Breast epithelium (tissue), 4 donors: Measurements from ENCODE around the gene DAPK1. TPM values are rescaled to one million over a fixed set of nuclear protein-coding genes. Genes with fewer than 3 reads are reported as not detected.

Experiments used
- DNase-seq, 2 donors: peaks; one replicate each; pipeline ENCODE4 v3.0.0-alpha.2; 2019; ENCODE audit warnings: low spot score in 2 of 2
- H3K27ac ChIP-seq, 2 donors: fragments of 200-600 bp; sonication (generic) in 1 of 2; one replicate each; pipeline ENCODE4 v1.5.1; 2016 to 2019; ENCODE audit warnings: mild to moderate bottlenecking in 1 of 2
- H3K27me3 ChIP-seq, 2 donors: fragments of 200-600 bp; sonication (generic) in 1 of 2; one replicate each; pipeline versions ENCODE4 v1.5.1 to v1.6.0; 2017 to 2019; ENCODE audit warnings: control low read depth in 1 of 2, mild to moderate bottlenecking in 1 of 2
- H3K36me3 ChIP-seq: fragments of 200-600 bp; one replicate; pipeline ENCODE4 v1.5.1; 2019
- H3K4me1 ChIP-seq, 2 donors: fragments of 200-600 bp; sonication (generic); one replicate each; pipeline ENCODE4 v1.5.1; 2016 to 2019; ENCODE audit warnings: control low read depth in 1 of 2
- H3K4me3 ChIP-seq, 3 donors: fragments of 200-600 bp; sonication (generic); 1 replicate in 2 of 3; 2 replicates in 1 of 3; pipeline ENCODE4 v1.5.1; 2016 to 2019; ENCODE audit warnings: mild to moderate bottlenecking in 3 of 3, moderate library complexity in 2 of 3
- H3K9me3 ChIP-seq, 2 donors: fragments of 200-600 bp; sonication (generic) in 1 of 2; one replicate each; pipeline ENCODE4 v1.5.1; 2016 to 2019; ENCODE audit warnings: control low read depth in 1 of 2
- POLR2A ChIP-seq: fragments of 450-650 bp; IDR thresholded peaks from one replicate; pipeline ENCODE4 v1.6.1; 2016; ENCODE audit warnings: antibody characterized with exemption, mild to moderate bottlenecking, moderate library complexity
- POLR2AphosphoS5 ChIP-seq, 3 donors: sonication (generic); formaldehyde crosslinking; IDR thresholded peaks; one replicate each; pipeline ENCODE4 v1.6.1; 2017; ENCODE audit warnings: antibody characterized with exemption in 3 of 3
- intact Hi-C: fragments of 100-400 bp; cut with DNase I; formaldehyde crosslinking; loops from one replicate; pipeline ENCODE4 v1.15.1; 2023; ENCODE audit warnings: low total_unique reads
- total RNA-seq, 3 donors: library from RNA; depleted of rRNA; stranded (reverse); fragments of >200 nt; gene quantifications; one replicate each; pipeline ENCODE4 v1.1.0, GENCODE V29; 2016
- TF ChIP-seq, protein P1 (sequence below), 3 donors: fragments of 450-650 bp; IDR thresholded peaks; one replicate each; pipeline ENCODE4 v1.5.1; 2016 to 2017; ENCODE audit warnings: antibody characterized with exemption in 3 of 3, mild to moderate bottlenecking in 3 of 3, moderate library complexity in 3 of 3

The DAPK1 gene
- total RNA-seq, 3 donors from 2014 or later: 14.7 to 42.6 (median 34.5) TPM

DNA sequence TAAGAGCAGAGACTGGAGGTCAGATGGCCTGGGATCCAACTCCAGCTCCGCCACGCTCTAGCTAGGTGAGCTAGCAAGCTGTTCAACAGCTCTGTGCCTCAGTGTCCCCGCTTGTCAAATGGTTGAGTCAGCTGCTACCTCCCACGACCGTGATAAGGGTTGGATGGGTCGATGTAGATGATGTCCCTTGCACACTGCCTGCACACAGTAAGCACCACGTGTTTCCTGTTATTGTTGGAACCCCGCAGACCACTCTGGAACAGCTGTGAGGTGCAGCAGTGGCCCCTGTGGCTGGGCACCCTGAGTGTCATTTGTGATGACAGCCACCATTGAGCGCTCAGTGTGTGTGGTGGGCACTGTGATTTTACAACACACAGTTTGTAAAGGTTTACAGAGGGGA is 174.3 kb downstream of the DAPK1 start:
- TF ChIP-seq POLR2A (no peak), POLR2AphosphoS5 (IDR thresholded peaks at IDR 0.05) (no peak)
- TF ChIP-seq, protein P1, sequence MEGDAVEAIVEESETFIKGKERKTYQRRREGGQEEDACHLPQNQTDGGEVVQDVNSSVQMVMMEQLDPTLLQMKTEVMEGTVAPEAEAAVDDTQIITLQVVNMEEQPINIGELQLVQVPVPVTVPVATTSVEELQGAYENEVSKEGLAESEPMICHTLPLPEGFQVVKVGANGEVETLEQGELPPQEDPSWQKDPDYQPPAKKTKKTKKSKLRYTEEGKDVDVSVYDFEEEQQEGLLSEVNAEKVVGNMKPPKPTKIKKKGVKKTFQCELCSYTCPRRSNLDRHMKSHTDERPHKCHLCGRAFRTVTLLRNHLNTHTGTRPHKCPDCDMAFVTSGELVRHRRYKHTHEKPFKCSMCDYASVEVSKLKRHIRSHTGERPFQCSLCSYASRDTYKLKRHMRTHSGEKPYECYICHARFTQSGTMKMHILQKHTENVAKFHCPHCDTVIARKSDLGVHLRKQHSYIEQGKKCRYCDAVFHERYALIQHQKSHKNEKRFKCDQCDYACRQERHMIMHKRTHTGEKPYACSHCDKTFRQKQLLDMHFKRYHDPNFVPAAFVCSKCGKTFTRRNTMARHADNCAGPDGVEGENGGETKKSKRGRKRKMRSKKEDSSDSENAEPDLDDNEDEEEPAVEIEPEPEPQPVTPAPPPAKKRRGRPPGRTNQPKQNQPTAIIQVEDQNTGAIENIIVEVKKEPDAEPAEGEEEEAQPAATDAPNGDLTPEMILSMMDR (IDR thresholded peaks at IDR 0.05): no peak
- intact Hi-C loops: no loop called here
- Histone ChIP-seq H3K4me3 (no peak overlapping the region), H3K36me3 (no peaks in the 10 kb centered on the region), H3K27ac (no peak overlapping the region), H3K4me1 (no peaks in the 10 kb centered on the region), H3K9me3 (peaks cover 0 to 13% of the 10 kb centered on the region in 2 donors), H3K27me3 (peaks cover 0 to 16% of the 10 kb centered on the region in 2 donors)
- DNase-seq: no peak

DNA sequence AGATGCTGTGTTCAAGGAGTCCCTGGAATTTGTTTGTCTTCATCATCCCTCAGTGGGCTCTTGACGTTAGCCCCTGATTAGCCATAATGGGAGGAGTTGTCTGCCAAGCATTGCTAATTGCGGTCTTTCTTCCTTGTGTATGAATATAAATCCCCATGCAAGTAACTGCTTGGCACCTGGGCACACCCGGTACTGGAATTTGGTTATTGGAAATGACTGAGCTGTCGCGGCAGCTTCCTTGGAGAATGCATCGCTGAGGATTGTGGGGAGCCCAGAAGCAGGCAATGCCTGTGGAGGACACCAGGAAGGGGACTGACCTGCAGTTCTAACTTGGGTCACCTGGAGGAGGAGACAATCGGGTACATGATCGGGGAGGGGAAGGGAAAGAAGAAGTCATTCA is 174.9 kb downstream of the DAPK1 start:
- TF ChIP-seq POLR2A (no peak), POLR2AphosphoS5 (IDR thresholded peaks at IDR 0.05) (no peak)
- TF ChIP-seq, protein P1 (IDR thresholded peaks at IDR 0.05): no peak
- no peak for DNase-seq
- Histone ChIP-seq H3K36me3 (no peaks in the 10 kb centered on the region), H3K27ac (no peak overlapping the region), H3K4me3 (no peak overlapping the region), H3K4me1 (no peaks in the 10 kb centered on the region), H3K9me3 (peaks cover 0 to 8% of the 10 kb centered on the region in 2 donors), H3K27me3 (peaks cover 0 to 20% of the 10 kb centered on the region in 2 donors)
- intact Hi-C loops: no loop called here

DNA sequence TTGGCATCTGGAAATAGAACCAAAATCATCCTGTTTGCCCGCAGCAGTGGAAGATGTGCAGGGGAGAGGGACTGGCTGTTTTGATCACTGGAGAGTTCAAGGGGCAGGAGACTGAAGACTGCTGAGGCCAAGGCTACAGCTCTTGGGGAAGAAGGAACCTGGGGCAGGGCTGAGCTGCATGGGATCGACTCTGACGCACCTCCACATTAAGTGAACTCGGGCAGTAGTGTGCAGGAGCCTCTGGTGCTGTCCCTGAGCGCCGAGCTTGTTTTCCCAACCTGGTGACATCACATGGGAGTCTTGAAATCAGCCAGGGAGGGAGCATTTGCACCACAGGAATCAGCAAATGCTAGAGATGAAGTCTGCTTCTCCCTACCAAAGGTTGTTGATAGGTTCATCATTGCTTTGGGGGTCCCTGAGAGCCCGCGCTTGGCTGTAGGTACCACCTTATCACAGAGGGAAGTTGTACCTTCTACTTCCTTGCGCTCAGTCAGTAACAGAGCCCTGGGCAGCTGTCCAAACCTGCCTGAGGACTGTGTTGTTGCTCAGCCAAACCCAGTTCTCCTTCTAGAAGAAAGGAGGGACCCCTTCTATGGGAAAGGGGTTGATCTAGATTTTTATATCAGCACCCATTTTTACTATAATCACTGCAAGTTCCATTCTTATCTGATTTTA is 175.9 kb downstream of the DAPK1 start:
- Histone ChIP-seq H3K27me3 (peaks cover 0 to 15% of the 10 kb centered on the region in 2 donors), H3K27ac (no peak overlapping the region), H3K4me3 (no peak overlapping the region), H3K36me3 (no peaks in the 10 kb centered on the region), H3K4me1 (no peaks in the 10 kb centered on the region), H3K9me3 (no peaks in the 10 kb centered on the region)
- TF ChIP-seq POLR2A (no peak), POLR2AphosphoS5 (IDR thresholded peaks at IDR 0.05) (no peak)
- TF ChIP-seq, protein P1 (IDR thresholded peaks at IDR 0.05): no peak
- intact Hi-C loops: no loop called here
- no peak for DNase-seq

DNA sequence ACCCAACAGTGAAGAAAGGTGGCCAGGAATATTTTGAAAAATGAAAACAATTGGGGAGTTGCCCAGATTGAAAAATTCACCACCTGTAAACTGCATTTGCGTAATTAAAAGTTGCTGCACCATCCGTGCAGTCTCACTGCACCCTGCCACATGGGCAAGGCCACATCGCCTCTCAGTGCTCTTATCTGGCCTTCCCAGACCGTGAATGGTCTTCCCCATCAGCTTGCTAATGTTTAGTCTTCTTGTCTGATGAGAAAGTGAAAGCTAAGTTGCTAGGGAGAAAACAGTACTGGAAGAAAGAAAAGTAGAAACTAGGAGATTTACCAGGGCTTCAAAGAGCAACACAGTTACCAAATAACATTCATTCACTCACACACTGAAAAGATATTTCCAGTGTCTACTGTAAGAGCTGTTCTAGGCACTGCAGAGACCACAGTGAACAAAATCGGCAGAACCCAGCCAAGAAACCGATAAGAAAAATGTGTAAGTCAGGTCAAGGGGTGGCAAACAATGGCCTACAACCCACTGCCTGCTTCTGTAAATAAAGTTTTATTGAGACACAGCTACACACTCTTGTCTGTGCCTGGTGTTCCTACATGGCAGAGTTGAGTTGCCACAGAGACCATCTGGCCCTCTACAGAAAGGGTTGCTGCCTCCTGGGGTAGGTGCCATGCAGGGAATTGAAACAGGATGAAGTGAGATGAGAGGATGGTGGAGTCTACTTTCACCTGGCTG is 177.1 kb downstream of the DAPK1 start:
- Histone ChIP-seq H3K27ac (no peak overlapping the region), H3K4me3 (no peak overlapping the region), H3K9me3 (no peaks in the 10 kb centered on the region), H3K4me1 (no peaks in the 10 kb centered on the region), H3K27me3 (peaks cover 0 to 15% of the 10 kb centered on the region in 2 donors), H3K36me3 (no peaks in the 10 kb centered on the region)
- TF ChIP-seq POLR2A (no peak), POLR2AphosphoS5 (IDR thresholded peaks at IDR 0.05) (no peak)
- TF ChIP-seq, protein P1 (IDR thresholded peaks at IDR 0.05): no peak
- intact Hi-C loops: no loop called here
- no peak for DNase-seq

DNA sequence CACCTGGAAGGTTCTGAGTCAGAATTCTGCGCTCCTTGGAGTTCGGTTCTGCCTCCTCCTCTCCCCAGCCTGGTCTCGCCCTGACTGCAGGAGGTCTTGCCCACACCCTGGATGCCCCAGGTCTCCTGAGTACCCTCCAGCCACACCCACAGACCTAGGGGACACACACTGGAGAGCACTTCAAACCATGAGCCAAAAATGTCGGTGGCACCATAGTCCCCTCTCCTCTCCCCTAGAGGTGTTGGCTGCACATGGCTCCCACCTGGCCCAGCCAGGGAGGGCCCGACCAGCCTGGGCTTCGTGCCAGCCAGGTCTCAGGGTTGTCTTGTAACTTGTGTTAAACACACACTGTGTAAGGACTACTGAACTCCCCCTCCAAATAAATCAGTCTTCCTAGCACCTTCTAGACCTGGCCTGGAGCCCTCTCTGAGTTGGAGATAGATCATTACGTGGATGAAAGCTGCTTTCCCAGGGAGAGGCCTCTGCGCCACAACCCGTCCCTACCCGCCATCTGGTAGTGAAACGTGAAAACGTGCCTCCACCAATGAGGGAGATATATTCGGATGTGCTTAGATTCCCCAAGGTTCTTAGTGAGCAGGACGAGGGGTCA is 178.3 kb downstream of the DAPK1 start:
- Histone ChIP-seq H3K27me3 (peaks cover 0 to 15% of the 10 kb centered on the region in 2 donors), H3K27ac (no peak overlapping the region), H3K4me1 (no peaks in the 10 kb centered on the region), H3K9me3 (no peaks in the 10 kb centered on the region), H3K4me3 (no peak overlapping the region), H3K36me3 (no peaks in the 10 kb centered on the region)
- no peak for DNase-seq
- TF ChIP-seq, protein P1 (IDR thresholded peaks at IDR 0.05): no peak
- no peak for TF ChIP-seq POLR2AphosphoS5 (IDR thresholded peaks at IDR 0.05)
- no peak for TF ChIP-seq POLR2A
- intact Hi-C loops: no loop called here
